GM23338 (cell line): ENCODE measurements around the gene MYH15.

Experiments used
- EZH2 ChIP-seq: fragments of 200-600 bp; sonication (generic); IDR thresholded peaks from one replicate; pipeline ENCODE4 v1.8.0; 2017; ENCODE audit warnings: antibody characterized with exemption, mild to moderate bottlenecking, low read depth; ENCODE audit not compliant: unreplicated experiment
- EZH2phosphoT487 ChIP-seq: fragments of 200-600 bp; sonication (generic); IDR thresholded peaks from one replicate; pipeline ENCODE4 v1.8.1; 2018; ENCODE audit warnings: antibody characterized with exemption; ENCODE audit not compliant: unreplicated experiment
- JUNB ChIP-seq: IDR thresholded peaks from one replicate; pipeline ENCODE4 v1.6.1; 2016; ENCODE audit warnings: antibody characterized with exemption; ENCODE audit not compliant: unreplicated experiment
- POLR2AphosphoS5 ChIP-seq: IDR thresholded peaks from 2 replicates; pipeline ENCODE4 v1.6.1; 2016; ENCODE audit warnings: antibody characterized with exemption, low read depth
- REST ChIP-seq: IDR thresholded peaks from one replicate; pipeline ENCODE4 v1.6.1; 2018; ENCODE audit warnings: antibody characterized with exemption; ENCODE audit not compliant: unreplicated experiment
- ZNF114 ChIP-seq: fragments of 250-450 bp; sonication (Bioruptor Pico); IDR thresholded peaks from 2 replicates; pipeline ENCODE4 v1.5.0; 2020; ENCODE audit warnings: mild to moderate bottlenecking, moderate library complexity
- ZNF331 ChIP-seq: fragments of 250-450 bp; sonication (Bioruptor Pico); IDR thresholded peaks from 2 replicates; pipeline ENCODE4 v1.5.0; 2020; ENCODE audit warnings: low read depth, mild to moderate bottlenecking, moderate library complexity
- TF ChIP-seq, protein P1 (sequence below), 2 experiments: fragments of 200-600 bp in 1 of 2; sonication (generic) in 1 of 2; conservative IDR thresholded peaks; 2 replicates each; pipeline versions ENCODE4 v1.5.1 to v1.6.1; 2016 to 2017; ENCODE audit warnings: antibody characterized with exemption in 2 of 2, low read depth in 2 of 2, mild to moderate bottlenecking in 2 of 2, moderate library complexity in 1 of 2

DNA sequence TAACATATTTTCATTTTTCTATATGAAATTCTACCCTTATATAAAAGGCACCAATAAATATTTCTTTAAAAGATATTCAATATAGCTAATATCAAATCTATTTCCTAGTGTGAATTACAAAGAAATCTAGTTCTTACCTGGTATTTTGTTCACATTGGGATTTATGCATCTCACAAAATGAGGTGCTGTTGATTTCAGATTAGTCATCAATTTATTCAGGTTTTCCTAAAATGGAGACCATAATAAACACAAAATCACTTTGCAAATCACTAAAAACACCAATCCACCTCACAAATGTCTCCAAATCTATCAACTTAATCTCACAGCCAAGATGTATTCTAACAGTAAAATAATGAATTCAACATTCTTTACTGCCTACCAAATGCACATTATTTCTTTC is 51.2 kb downstream of the MYH15 start:
- TF ChIP-seq, protein P1, sequence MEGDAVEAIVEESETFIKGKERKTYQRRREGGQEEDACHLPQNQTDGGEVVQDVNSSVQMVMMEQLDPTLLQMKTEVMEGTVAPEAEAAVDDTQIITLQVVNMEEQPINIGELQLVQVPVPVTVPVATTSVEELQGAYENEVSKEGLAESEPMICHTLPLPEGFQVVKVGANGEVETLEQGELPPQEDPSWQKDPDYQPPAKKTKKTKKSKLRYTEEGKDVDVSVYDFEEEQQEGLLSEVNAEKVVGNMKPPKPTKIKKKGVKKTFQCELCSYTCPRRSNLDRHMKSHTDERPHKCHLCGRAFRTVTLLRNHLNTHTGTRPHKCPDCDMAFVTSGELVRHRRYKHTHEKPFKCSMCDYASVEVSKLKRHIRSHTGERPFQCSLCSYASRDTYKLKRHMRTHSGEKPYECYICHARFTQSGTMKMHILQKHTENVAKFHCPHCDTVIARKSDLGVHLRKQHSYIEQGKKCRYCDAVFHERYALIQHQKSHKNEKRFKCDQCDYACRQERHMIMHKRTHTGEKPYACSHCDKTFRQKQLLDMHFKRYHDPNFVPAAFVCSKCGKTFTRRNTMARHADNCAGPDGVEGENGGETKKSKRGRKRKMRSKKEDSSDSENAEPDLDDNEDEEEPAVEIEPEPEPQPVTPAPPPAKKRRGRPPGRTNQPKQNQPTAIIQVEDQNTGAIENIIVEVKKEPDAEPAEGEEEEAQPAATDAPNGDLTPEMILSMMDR (conservative IDR thresholded peaks at IDR 0.05; ENCODE audit: low read depth in 2 of 2), result no peak
- TF ChIP-seq POLR2AphosphoS5 (no peak), EZH2 (no peak), REST (no peak), EZH2phosphoT487 (no peak), JUNB (no peak), ZNF331 (CRISPR knock-in tag) (no peak), ZNF114 (no peak)
